ENCODE measurements around the gene TULP4.
A peak's percentile ranks its signal among the peaks of the same experiment; 100 is the strongest.
"Not testable (repeated sequence)": the region's sequence is repeated elsewhere in the genome, so short reads cannot be mapped to it uniquely, and the experiment has no call there.

TULP4 gene

DNA sequence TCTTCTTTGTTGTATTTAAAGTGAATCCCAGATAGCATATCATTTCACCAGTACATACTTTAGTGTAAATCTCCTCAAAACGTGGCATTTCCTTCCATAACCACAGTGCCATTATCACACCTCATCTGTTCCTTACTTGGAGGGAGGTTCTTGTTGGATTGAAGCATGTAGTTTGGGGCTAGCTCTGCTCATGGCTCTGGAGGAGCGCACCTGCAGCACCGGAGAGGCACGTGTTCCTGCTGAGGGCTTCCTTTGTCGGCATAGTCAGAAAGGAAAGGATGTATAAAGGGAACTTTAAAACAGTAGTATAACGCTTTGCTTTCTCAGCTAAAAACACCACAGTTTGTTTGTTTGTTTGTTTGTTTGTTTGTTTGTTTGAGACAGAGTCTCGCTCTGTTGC, 126.0 kb downstream of the TULP4 start:
- DNase-seq, result peak; percentile 7

- no peak for DNase-seq
These were observed 127.0 kb downstream of the TULP4 start for GRCh38 chr6:158439255-158439654.

DNA sequence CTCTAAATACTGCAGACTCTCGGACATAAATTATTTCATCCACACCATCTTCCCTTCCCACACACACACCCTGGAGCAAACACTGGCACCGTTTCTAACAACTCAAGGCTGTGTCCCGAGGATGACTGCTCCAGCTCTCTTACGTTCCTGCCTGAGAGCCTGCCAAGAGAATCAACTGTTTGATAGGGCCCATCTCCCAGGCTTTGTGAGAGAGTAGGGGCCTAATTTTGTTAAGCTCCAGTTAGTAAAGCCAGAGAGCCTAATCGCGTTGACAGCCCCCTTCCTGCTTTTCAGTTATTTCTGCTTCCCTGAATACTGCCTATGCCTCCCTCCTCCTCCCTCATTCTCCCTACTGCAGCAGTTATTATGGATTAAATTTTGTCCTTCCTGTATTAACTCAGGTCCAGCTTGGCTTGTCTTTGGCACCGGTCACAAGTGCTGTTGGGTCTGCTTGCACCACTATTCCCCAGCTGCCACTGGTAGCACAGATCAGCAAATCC, 129.5 kb downstream of the TULP4 start:
- no peak for DNase-seq

GRCh38 chr6:158442306-158442705, 130.0 kb downstream of the TULP4 start:
- DNase-seq, result no peak

GRCh38 chr6:158445426-158446085, 133.3 kb downstream of the TULP4 start:
- no peak for DNase-seq

- no peak for DNase-seq
These were observed 136.6 kb downstream of the TULP4 start for GRCh38 chr6:158448856-158449255.

GRCh38 chr6:158452191-158452590, 139.9 kb downstream of the TULP4 start:
- DNase-seq, result no peak

DNA sequence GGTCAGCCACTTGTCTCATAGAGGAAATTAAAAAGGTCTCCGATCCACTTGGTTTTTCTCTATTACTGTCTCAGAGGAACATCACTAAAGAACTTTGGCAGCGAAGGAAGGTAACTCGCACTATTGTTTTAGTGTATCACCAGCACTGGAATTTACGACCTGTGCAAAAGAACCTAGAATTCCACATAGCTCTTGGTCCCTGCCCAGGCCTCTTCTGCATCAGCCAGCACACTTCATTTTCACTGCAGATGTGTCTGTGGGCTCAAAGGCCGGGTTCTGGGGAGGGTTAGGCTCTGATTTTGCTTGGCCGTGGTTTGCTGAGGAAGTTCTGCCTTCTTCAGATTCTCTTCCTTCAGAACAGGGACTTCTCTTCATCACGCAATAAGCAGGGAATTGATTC, 144.9 kb downstream of the TULP4 start:
- no peak for DNase-seq

GRCh38 chr6:158457616-158458278, 145.5 kb downstream of the TULP4 start:
- DNase-seq, result peak; percentile 23

- no peak for DNase-seq
These were observed 147.5 kb downstream of the TULP4 start for GRCh38 chr6:158459726-158460125.

GRCh38 chr6:158460602-158461169, 148.4 kb downstream of the TULP4 start:
- DNase-seq, result no peak

DNA sequence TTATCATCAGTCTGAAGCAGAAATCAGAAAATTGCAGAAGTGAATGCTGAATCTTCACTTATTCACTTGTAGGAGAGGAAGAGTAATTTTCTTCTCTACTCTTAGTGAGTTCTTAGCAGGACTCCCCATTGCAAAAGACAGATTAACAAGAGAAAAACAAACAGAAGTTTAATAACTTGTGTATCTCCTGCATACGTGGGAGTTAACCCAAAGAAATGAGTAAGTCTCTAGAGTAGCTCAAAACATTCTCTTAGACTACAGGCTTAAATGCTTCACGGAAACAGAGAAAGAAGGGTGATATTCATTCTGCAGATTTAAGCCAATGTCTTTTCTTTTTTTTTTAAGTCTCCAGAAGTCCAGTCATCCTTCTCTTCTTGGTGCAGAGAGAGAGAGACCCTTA, 149.7 kb downstream of the TULP4 start:
- DNase-seq, result no peak

DNA sequence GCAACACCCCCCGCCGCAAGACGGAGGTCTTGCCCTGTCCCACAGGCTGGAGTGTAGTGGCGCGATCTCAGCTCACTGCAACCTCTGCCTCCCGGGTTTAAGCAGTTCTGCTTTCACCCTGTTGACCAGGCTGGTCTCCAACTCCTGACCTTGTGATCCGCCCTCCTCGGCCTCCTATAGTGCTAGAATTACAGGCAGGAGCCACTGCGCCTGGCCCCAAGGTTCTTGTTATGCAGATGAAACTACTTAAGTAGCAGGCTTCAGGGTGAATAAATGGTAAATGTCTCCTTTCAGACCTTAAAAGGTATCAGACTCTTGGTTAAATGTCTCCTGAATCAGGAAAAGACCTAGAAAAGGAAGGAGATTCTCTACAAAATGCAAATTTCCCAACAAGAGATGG, 152.2 kb downstream of the TULP4 start:
- DNase-seq, result no peak

- no peak for DNase-seq
These were observed 153.0 kb downstream of the TULP4 start for GRCh38 chr6:158465257-158465656.

GRCh38 chr6:158465747-158466146, 153.5 kb downstream of the TULP4 start:
- DNase-seq, result no peak

DNA sequence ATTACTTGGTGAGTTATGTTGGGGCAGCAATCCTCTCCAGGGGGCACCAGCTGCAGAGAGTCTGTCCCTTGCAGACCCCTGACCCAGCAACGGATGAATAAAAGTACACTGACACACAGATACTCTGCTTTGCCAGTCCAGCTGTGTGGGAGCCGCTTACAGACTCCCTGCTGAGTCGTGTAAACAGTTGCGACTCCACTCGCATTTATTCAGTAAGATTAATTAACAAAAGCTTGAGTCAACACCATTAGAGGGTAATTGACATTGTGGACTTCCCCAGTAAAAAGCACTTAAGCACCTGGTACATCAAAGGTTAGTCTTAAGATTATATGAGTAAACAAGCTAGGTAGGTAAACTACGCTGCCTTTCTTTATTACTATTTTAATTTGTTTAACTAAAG, 155.7 kb downstream of the TULP4 start:
- no peak for DNase-seq

DNA sequence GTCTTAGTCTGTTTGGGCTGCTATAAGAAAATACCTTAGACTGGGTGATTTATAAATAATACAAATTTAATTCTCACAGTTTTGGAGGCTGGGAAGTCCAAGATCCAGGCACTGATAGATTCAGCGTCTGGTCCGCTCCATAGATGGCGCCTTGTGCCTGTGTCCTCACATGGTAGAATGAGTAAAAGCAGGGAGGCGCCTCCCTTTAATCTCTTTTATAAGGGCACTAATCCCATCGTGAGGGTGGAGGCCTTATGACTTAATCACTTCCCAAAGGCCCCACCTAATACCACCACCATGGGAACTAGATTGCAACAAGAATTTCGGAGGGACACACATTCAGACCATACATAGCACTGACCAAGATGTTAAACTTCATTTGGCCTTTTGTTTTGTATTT, 156.4 kb downstream of the TULP4 start:
- peak; percentile 30 for DNase-seq

DNA sequence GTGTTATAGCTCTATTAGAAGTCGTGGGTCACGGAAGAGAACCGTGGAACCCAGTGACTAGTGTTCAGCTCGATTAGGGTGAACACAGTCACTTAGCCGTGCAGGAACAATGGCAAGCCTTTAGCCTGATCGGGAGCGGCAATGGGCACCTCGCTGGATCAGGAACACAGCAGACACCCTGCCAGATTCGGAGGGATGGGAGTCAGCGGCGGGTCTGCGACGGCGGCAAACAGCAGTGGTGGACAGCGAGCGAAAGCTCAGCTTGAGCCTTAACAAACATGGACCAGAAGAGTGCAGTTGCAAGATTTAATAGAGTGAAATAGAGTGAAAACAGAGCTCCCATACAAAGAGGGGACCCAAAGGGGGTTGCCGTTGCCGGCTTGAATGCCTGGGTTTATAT, 157.8 kb downstream of the TULP4 start:
- not testable (repeated sequence) for DNase-seq

DNA sequence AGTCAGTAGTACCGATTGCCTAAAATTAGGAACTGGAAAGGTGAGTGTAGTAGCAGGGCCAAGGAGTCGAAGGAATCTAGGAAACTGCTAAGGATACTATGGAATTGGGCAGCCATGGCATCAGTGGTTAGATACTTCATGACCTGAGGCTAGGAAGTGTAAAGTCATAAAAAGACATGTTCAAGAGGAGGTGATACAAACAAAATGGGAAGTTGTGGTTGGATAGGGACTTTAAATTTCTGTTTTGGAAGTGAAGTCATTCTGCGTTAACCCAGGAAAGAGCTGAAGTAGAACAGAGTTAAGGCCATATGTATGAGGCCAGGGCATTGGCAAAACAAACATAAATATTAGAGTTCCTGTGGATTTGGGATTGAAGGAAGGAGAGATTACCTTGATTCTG, 159.1 kb downstream of the TULP4 start:
- no peak for DNase-seq

DNA sequence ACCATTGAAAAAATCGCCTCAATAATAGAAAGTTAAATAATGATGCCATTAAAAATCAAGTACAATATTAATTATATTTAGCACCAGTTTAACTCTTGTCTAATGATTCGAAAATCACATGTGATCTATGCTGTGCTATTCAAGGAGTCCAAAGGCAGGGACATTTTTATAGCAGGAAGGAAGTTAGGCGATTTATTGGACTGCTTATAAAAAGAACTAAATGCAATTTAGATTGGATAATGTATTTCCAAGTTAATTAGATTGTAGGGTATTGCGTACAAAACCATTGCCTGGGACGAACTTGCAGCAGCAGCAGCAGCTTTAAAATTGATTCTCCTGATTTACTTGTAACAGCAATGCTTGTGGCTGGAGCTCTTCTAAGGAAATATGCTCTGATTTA, 160.2 kb downstream of the TULP4 start:
- no peak for DNase-seq

DNA sequence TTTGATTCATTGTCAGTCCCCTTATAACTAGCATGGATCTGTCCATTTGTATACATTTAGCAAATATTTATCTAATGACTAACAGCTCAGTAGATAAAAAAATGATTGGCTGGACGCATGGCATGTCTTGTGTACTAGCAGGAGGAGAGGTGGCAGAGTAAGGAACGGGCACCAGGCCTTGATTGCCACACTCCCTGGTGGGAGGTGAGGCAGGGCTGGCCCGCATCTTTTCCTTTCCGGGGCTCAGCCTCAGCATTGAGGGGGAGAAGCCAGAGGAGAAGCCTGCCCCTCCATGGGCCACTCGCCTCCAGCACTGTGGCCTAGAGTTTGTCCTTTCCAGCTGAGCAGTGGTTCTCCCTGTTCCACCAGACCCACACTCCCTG, 162.7 kb downstream of the TULP4 start:
- no peak for DNase-seq

DNA sequence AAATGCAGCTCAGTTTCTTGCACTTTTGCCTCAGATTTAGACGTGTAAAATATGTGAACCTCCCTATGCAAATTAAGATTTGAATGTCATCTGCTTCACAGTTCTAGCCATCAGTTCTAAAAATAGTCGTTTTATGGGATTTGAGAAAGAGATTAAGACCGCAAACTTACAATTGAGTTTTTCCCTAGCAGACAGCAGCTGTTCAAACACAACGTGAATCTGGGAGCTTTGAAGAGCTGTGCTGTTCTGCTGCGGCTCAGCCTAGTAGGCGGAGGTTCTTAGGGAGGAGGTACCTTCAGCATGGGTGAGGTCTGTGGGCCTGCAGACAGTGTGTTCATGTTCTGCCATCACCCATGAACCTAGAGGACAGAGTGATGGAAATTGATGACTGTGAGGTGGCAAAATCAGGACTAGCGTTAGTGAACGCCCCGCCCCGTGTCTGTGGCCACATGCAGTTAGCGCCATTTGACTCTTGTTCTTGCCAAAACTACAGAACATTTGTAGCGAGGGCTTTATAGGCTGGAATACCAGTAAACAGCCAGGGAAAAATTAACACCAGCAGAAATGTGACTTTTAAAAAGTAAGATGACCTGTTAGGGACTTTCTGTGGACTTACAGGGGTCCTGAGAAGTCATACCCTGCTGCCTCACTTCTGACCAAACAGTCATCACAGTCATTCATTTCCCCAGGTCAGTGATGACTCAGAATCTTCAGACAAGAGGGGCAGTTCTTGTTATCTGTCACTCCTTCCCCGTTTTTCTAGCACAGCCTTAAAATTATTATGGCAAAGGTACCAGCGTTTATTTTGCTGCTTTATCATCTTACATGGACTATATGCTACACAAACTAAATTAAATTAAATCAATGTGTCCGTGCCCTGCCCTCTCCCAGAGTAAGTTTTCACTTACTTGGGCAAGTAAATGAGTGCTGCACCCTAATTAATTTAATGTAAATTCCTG, 163.4 kb downstream of the TULP4 start:
- peak; percentile 7 for DNase-seq

DNA sequence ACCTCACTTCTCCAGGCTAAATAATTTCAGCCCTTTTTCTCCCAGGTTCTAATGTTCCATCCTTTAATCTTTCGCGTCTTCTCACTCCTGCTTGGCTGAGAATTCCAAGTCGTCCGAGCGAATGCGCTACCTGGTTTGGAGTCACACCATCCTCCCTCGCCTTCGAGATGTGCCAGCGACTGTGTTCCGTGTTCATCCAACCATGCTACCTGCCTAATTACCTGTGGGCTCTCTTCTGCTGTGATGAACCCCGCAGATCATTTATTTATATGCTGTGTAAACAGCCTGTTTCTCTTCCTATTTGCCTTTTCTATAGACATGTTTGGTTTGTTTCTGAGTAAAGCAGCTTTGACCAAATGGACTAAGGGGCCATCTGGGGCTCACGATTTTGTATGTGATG, 164.1 kb downstream of the TULP4 start:
- DNase-seq, result no peak
